Dendritic cell treated with granulocyte-macrophage colony-stimulating factor and Interleukin-4, amounts not matched to agents 40 ng/mL and 50 ng/mL, for 4 days (primary cell): ENCODE data around the gene RAMP3.

Source experiments
- H3K27ac Mint-ChIP-seq: one replicate; pipeline ENCODE4 v1.8.0; 2022; ENCODE audit warnings: mild to moderate bottlenecking, mixed read lengths
- H3K27me3 Mint-ChIP-seq: one replicate; pipeline ENCODE4 v1.8.0; 2022; ENCODE audit warnings: mild to moderate bottlenecking, mixed read lengths
- H3K36me3 Mint-ChIP-seq: one replicate; pipeline ENCODE4 v1.8.0; 2022; ENCODE audit warnings: low read depth, mixed read lengths
- H3K4me1 Mint-ChIP-seq: one replicate; pipeline ENCODE4 v1.8.0; 2022; ENCODE audit warnings: low read depth, mixed read lengths
- H3K4me3 Mint-ChIP-seq: one replicate; pipeline ENCODE4 v1.8.0; 2022; ENCODE audit warnings: mild to moderate bottlenecking, moderate library complexity, mixed read lengths
- H3K9me3 Mint-ChIP-seq: one replicate; pipeline ENCODE4 v1.8.0; 2022; ENCODE audit warnings: mixed read lengths
- intact Hi-C: fragments of 100-400 bp; cut with micrococcal nuclease; formaldehyde crosslinking; loops from one replicate; pipeline ENCODE4 v1.15.0; 2022

RAMP3 gene

DNA sequence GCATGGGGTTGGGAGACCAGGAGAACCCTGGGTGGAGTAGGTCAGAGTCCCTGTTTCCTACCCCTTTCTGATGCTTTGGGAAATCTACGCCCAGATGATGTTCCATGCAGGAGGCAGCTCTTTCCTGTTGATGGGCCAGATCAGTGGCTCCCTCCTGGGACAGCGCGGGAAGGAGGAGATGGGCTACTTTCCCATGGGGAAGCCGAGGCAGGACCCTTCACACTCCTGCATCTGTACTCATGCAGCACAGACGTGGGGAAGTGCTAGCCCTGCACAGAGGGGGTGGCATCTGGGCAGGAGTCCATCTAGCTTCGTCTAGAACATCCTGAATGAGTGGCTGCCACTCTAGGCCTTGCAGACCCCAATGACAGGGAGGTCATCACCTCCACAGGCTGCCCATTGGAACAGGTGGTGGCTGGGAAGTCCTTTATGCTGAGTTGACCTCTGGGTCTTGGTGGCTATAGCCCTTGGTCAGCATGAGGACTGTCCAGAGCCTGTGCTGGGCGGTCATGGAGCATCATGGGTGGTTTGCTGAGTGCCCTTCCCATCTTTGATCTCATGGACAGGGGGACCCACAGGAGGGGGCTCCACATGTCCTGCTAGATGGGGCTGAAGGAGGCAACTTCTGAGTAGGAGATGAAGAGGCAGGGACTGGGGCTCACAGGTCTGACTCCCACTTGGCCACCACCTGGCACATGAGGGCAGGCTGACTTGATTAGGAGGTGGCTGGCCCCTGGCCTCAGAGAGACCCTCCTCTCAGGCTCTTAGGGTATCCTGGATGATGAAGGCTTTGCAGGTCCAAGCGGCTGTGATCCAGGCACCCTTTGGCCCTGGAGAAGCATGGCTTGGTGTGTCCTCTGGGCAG is 24.6 kb downstream of the RAMP3 start:
- Mint-ChIP-seq H3K27ac (no peak overlapping the region), H3K4me1 (peaks cover 6% of the 10 kb centered on the region), H3K9me3 (no peaks in the 10 kb centered on the region), H3K36me3 (no peaks in the 10 kb centered on the region), H3K4me3 (no peak overlapping the region), H3K27me3 (no peaks in the 10 kb centered on the region)
- intact Hi-C loops, result no loop called here

DNA sequence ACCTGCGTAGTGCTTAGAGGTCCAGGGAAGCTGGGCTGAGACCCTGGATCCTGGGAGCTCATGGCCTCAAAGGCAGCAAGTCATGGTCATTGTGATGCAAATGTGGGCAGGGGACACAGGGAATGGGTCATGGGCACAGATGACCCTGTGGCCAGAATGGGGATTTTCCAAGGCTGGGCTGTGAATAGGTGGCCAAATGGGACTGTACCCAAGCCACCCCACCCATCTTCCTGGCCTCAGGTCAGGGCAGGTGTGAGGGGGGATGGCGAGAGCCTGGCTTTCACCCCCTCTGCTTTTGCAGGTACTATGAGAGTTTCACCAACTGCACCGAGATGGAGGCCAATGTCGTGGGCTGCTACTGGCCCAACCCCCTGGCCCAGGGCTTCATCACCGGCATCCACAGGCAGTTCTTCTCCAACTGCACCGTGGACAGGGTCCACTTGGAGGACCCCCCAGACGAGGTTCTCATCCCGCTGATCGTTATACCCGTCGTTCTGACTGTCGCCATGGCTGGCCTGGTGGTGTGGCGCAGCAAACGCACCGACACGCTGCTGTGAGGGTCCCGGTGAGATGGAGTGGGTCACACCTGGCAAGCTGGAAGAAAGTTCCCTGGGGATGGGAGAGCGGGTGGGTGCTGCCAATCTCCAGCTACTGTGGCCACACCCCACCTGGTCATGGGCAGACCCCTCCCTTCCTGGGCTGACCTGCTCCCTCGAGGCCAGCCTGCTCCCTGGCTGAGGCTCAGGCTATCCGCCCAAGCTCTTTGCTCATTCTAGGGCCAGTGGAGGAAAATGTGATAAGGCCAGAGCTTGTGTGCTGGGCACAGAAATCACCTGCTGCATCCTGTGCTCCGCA is 25.5 kb downstream of the RAMP3 start:
- Mint-ChIP-seq H3K4me3 (no peak overlapping the region), H3K4me1 (peaks cover 6% of the 10 kb centered on the region), H3K27ac (no peak overlapping the region), H3K36me3 (no peaks in the 10 kb centered on the region), H3K27me3 (no peaks in the 10 kb centered on the region), H3K9me3 (no peaks in the 10 kb centered on the region)
- intact Hi-C loops, result no loop called here

DNA sequence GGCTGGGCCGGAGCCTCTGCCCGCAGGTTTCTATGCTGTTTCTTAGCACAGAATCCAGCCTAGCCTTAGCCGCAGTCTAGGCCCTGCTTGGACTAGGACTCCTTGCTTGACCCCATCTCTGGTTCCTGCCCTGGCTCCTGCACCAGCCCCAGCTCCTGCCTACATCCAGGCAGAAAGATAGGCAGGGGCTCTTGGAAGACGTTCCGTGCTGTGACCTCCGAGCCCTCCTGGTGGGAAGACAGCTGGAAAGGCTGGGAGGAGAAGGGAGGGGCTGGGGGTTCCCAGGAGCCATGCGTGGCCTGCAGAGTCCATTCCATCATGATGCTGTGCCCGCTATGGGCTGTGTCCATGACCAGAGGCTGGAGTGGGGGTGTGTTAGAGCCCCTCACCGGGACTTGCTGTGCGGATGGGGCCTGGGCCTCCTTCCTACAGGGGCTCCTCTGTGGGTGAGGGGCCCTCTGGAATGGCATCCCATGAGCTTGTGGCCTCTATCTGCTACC is 26.2 kb downstream of the RAMP3 start:
- Mint-ChIP-seq H3K4me3 (no peak overlapping the region), H3K27me3 (no peaks in the 10 kb centered on the region), H3K9me3 (no peaks in the 10 kb centered on the region), H3K36me3 (no peaks in the 10 kb centered on the region), H3K4me1 (peaks cover 6% of the 10 kb centered on the region), H3K27ac (no peak overlapping the region)
- intact Hi-C loops, result no loop called here

DNA sequence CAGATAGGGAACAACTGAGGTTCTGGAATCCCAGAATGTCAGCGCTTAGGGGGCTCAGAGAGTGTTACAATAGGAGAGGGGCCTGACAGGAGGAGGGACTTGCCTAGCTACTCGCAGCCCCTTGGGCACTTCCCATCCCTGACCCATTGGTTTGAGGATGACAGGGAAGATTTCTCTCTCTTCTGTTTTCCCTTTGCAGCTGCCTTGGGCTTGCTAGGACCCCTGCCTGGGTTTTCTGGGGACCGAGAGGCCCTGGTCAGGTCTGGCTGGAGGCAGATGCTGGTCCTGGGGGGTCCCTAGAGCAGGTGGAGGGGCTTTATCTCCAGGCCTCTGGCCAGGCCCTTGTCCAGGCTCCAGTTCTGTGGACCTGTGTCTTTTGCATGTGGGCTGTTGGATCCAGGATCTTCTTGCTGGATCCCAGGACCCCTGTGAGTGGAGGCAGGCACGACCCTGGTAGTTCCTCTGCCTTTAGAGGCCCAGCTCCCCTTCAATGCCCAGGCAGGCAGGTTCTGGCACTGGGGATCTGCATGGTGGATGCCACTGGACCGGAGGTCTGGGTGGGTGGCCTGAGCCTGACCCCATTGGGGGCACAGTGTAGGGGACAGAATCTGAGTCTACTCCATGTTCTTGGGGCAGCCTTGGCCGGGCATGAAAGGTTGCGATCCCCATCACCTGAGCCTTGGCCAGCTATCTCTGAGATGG is 26.9 kb downstream of the RAMP3 start:
- Mint-ChIP-seq H3K9me3 (no peaks in the 10 kb centered on the region), H3K27ac (no peak overlapping the region), H3K4me3 (no peak overlapping the region), H3K27me3 (no peaks in the 10 kb centered on the region), H3K4me1 (peaks cover 6% of the 10 kb centered on the region), H3K36me3 (no peaks in the 10 kb centered on the region)
- intact Hi-C loops, result no loop called here

DNA sequence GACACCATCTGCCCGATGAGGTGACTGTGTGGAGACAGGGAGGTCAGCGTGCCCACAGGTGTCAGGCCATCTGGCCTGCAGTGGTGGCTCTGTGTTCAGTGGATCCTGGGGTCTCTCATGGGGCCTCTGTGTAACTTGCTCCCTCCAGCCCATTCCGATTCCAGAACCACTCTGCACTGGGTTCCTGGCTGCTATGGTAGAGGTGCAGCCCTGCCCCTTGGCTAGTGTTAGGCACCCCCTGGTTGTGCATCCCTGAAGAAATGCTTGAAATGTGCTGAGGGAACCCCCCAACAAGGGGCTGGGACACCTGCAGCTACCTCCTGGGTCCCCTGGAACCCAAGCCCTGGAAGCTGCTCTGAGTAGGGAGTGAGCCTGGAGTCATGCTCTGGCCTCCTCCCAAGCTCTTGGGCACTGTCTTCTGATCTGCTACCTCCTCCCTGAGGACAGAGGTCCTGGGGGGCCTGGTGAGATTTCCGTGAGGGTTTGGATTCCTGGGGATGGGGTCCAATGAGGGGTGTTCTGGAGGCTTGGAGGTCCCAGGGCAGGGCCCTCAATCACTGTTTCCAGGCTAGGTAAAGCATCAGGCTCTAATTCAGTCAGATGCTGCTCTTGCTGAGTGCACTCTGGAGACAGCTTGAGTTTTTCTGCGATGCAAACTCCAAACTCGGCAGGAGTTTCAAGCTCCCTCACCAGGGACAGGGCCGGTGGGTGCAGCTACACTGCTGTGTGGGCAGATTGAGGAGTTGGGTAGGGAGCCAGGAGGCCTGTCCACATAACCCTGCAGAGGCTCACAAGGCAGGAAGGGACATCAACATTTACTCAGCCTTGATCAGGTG is 27.7 kb downstream of the RAMP3 start:
- Mint-ChIP-seq H3K36me3 (no peaks in the 10 kb centered on the region), H3K4me1 (peaks cover 6% of the 10 kb centered on the region), H3K9me3 (no peaks in the 10 kb centered on the region), H3K27ac (no peak overlapping the region), H3K4me3 (no peak overlapping the region), H3K27me3 (no peaks in the 10 kb centered on the region)
- intact Hi-C loops, result no loop called here

DNA sequence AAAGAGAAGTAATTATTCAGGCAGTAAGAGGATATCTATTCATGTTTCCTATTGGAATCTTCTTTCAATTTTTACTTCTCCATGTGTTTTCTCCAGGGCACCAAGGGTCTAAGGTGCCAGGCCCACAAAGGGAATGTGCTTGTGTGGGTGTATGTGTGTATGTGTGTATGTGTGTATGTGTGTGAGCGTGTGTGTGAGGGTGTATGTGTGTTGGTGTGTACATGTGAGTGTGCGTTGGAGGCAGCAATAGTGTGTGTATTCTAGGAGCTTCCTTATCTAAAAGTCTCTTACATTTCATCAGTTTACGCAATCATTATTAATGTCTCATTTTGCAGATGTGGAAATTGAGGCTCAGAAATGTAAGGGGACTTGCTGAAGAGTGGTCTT is 28.3 kb downstream of the RAMP3 start:
- Mint-ChIP-seq H3K36me3 (no peaks in the 10 kb centered on the region), H3K9me3 (no peaks in the 10 kb centered on the region), H3K4me1 (peaks cover 6% of the 10 kb centered on the region), H3K4me3 (no peak overlapping the region), H3K27me3 (no peaks in the 10 kb centered on the region), H3K27ac (no peak overlapping the region)
- intact Hi-C loops, result no loop called here

DNA sequence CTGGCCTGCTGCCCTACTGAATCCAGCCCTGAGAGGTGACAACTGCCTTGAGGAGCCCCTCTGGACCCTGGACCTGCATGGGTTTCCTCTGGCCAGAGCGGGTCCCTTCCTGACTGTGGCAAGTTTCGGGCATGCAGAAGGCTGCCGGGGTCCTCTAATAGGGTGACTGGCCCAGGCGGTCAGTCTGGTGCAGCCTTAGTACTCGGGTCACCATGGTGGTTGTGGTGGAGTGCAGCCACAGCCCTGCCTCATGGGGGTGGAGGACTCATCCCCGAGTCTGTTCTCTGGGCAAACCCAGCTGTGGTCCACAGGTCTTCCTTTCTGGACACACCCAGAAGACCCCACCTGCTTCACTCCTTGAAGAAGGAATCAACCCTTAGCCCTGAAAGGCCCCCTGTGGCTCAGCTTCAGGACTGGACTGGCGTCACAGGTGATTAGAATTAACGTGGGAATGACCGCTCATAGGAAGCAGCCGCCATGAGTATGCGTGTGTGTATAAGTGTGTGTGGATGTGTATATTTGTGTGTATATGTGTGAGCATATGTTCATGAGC is 28.7 kb downstream of the RAMP3 start:
- H3K4me1 Mint-ChIP-seq, result peaks cover 10% of the 10 kb centered on the region
- H3K4me3 Mint-ChIP-seq, result no peak overlapping the region
- intact Hi-C loops, result no loop called here
- H3K27me3 Mint-ChIP-seq, result no peaks in the 10 kb centered on the region
- peaks cover 3% of the 10 kb centered on the region for H3K9me3 Mint-ChIP-seq
- H3K27ac Mint-ChIP-seq, result no peak overlapping the region
- no peaks in the 10 kb centered on the region for H3K36me3 Mint-ChIP-seq

DNA sequence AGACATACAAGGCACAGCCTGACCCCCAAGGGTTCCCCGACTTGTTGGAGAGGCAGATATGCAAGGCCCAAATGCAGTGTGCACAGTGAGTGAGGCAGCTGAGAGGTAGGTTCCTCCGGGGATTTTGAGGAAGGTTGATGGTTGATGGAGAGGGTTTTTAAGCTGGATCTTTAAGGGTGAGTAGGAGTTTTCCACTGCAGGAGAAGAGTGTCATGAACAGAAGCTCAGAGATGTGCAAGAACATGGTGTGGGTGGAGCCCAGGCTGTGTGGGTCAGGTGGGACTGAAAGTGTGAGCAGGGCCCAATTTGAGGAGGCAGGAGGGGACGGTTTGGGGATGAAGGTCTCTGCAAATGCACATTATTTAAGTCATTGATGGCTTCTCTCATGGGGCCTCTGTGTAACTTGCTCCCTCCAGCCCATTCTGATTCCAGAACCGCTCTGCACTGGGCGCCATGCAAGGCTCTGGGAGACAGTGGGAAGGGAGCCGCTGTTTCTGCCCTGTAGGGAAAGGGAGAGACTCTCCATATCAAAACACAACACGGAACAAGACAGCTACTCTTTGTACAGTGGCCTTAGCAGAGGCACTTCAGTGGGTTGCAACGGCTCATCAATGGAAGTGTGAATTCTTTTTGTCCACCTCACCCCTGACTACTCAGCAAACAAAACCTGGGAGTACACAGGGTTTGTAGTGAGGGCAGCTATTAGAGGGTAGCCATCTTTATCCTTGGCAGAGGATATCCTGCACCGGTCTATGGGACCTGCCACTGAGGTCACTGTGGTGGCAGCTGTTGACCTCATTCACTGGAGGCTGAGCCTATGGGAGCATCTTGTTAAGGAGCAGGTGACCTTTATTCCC is 29.7 kb downstream of the RAMP3 start:
- no peaks in the 10 kb centered on the region for H3K27me3 Mint-ChIP-seq
- peaks cover 8% of the 10 kb centered on the region for H3K36me3 Mint-ChIP-seq
- H3K9me3 Mint-ChIP-seq, result peaks cover 13% of the 10 kb centered on the region
- no peak overlapping the region for H3K27ac Mint-ChIP-seq
- intact Hi-C loops, result no loop called here
- peaks cover 19% of the 10 kb centered on the region for H3K4me1 Mint-ChIP-seq
- no peak overlapping the region for H3K4me3 Mint-ChIP-seq

DNA sequence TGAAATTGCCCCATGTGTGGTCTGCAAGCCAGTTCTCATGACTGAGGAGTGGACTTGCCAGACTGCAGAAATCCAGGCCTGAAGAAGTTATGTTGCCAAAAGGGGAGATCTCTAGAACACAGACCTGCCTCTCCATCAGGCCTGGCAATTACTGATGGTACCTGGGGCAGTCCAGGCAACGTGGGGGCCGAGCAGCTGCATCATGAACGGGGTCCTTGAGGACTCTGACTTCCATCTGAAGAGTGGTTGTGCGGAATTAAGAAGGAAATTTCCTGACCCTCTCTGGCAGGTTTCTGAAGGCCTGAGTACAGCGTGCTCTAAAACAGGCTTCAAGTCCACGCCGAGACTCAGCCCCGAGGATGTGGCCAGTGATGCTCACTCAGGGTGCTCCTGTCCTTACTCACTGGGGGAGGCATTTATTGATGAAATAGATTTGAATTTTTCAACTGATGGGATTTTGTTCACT is 30.4 kb downstream of the RAMP3 start:
- Mint-ChIP-seq H3K27ac (no peak overlapping the region), H3K36me3 (peaks cover 14% of the 10 kb centered on the region), H3K4me1 (peaks cover 26% of the 10 kb centered on the region), H3K27me3 (no peaks in the 10 kb centered on the region), H3K4me3 (no peak overlapping the region), H3K9me3 (peaks cover 19% of the 10 kb centered on the region)
- intact Hi-C loops, result no loop called here

DNA sequence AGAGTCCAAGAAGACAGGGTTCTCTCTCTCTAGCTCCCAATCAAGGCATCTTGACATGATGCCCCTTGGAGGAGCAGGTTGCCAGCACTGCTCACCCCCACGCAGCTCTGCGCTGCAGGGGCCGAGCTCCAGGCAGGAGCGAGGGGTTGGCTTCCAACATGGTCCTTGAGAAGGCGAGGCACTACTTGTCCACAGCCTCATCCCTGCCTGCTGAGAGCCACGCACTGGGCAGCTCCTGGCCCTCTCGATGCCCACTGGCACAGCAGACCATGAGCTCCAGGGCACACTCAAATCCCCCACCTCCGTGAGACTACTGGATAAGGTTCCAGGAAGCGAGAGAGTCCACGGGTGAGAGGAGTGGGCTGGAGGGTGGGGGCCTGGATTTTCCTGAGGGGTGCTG is 31.1 kb downstream of the RAMP3 start:
- peaks cover 14% of the 10 kb centered on the region for H3K36me3 Mint-ChIP-seq

DNA sequence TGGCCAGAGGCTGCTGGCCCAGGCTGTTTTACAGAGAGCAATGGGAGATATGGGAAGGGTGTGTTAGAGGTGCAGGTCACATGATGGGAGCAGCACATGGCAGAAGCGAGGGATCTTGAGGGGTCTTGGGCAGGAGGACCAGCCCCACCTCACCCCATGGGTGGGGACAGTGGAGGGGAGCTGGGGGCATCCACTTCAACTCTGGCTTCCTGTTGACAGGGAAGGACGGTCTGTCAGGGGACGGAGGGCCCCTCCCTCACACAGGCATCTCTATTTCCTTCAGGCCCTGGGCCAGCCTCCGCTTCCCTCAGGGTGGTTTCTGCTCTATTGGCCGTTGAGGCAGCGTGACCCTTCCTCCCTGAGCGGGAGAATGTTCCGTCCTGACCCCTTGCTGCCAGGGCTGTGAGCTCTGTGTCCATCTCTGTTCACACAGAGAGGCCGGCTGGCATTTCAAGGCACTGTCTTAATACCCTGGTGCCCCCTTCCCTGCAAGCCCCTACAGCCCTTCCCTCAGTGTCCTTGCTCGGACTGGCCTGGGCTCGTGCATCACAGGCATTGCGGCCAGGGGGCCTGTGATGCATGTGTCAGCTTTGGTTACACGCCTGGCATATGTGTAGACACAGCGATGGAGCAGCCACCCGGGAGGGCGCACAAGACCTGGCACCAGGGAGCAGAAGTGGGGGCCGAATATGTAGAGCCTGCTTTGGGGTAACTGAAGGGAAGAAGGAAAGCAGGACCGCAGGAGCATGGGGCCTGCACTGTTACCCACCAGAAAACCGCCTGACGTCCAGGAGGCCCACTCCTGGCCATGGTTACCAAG is 31.8 kb downstream of the RAMP3 start:
- no peak overlapping the region for H3K4me3 Mint-ChIP-seq
- H3K27ac Mint-ChIP-seq, result no peak overlapping the region
- peaks cover 28% of the 10 kb centered on the region for H3K9me3 Mint-ChIP-seq
- peaks cover 31% of the 10 kb centered on the region for H3K4me1 Mint-ChIP-seq
- H3K36me3 Mint-ChIP-seq, result peaks cover 14% of the 10 kb centered on the region
- intact Hi-C loops, result no loop called here
- H3K27me3 Mint-ChIP-seq, result no peaks in the 10 kb centered on the region

More for the DNA sequence above, 31.1 kb downstream of the RAMP3 start:
- no peak overlapping the region for H3K4me3 Mint-ChIP-seq
- intact Hi-C loops, result no loop called here
- H3K4me1 Mint-ChIP-seq, result peaks cover 31% of the 10 kb centered on the region
- no peak overlapping the region for H3K27ac Mint-ChIP-seq
- peaks cover 27% of the 10 kb centered on the region for H3K9me3 Mint-ChIP-seq
- H3K27me3 Mint-ChIP-seq, result no peaks in the 10 kb centered on the region
